Erythroblast (primary cell): ENCODE data around the gene GAS6.

Experiments
- GATA1 ChIP-seq: IDR thresholded peaks from 2 replicates; pipeline ENCODE4 v1.6.1; 2011; ENCODE audit warnings: low read depth, mild to moderate bottlenecking, control low read depth, low read length, moderate library complexity
- POLR2A ChIP-seq: IDR thresholded peaks from 2 replicates; pipeline ENCODE4 v1.6.1; 2011; ENCODE audit warnings: mild to moderate bottlenecking, low read length

DNA sequence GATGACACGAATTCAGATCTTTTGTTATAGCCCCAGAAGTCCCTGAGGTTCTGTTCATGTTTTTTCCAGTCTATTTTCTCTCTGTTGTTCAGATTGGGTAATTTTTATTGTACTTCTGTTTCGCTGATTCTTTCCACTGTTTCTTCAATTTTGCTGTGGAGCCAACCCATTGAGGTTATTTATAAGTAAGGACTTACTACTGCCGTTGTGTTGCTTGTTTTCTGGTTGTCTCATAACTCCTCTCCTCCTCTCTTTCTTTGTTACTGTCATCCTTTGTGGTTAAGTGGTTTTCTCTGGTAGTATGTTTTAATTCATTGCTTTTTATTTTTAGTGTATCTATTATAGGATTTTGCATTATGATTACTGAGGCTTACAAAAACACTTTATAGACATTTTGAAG, 48.7 kb upstream of the GAS6 start:
- TF ChIP-seq POLR2A (no peak), GATA1 (no peak)
